ENCODE data around the gene RANBP10. TPM values are rescaled to one million over a fixed set of nuclear protein-coding genes. Genes with fewer than 3 reads are reported as not detected.

Gene RANBP10
- polyA plus RNA-seq, 2 of the 4 experiments (the other 2 are of a cell fraction): 7.5 to 9.8 TPM

DNA sequence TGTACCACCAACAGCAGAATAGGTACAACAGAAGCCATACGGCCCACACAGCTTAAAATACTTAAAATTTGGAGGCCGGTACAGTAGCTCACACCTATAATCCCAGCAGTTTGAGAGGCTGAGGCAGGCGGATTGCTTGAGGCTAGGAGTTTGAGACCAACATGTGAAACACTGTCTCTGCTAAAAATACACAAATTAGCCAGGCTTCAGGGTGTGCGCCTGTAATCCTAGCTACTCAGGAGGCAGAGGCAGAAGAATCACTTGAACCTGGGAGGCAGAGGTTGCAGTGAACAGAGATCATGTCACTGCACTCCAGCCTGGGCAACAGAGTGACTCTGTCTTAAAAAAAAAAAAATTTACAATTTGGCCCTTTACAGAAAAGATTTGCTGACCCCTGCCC lies 104.2 kb downstream of the RANBP10 start:
- Histone ChIP-seq H3K9me3 (peaks cover 10% of the 10 kb centered on the region), H3K4me2 (no peak overlapping the region), H3K4me3 (no peak overlapping the region), H3K27ac (no peak overlapping the region), H3K4me1 (no peaks in the 10 kb centered on the region)
- TF ChIP-seq EP300 (IDR thresholded peaks at IDR 0.05) (no peak), RAD21 (conservative IDR thresholded peaks at IDR 0.05 in 1 of 2, IDR thresholded peaks at IDR 0.05 in 1 of 2) (no peak), USF2 (IDR thresholded peaks at IDR 0.05) (no peak), GATA3 (IDR thresholded peaks at IDR 0.05; ENCODE audit: borderline replicate concordance) (no peak), ESRRA (IDR thresholded peaks at IDR 0.05; ENCODE audit: borderline replicate concordance, low read length) (no peak), NFE2L2 (conservative IDR thresholded peaks at IDR 0.05; ENCODE audit: low read length) (no peak), KDM1A (IDR thresholded peaks at IDR 0.05; ENCODE audit: low read depth) (no peak), MYC (IDR thresholded peaks at IDR 0.05; ENCODE audit: borderline replicate concordance, low read length) (no peak), ZSCAN20 (CRISPR knock-in tag; IDR thresholded peaks at IDR 0.05) (no peak), CHD4 (IDR thresholded peaks at IDR 0.05; ENCODE audit: borderline replicate concordance) (no peak), RNF2 (IDR thresholded peaks at IDR 0.05; ENCODE audit: borderline replicate concordance, low read depth) (no peak)
- TF ChIP-seq, protein P1, sequence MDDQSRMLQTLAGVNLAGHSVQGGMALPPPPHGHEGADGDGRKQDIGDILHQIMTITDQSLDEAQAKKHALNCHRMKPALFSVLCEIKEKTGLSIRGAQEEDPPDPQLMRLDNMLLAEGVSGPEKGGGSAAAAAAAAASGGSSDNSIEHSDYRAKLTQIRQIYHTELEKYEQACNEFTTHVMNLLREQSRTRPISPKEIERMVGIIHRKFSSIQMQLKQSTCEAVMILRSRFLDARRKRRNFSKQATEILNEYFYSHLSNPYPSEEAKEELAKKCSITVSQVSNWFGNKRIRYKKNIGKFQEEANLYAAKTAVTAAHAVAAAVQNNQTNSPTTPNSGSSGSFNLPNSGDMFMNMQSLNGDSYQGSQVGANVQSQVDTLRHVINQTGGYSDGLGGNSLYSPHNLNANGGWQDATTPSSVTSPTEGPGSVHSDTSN (IDR thresholded peaks at IDR 0.05): no peak
- no peak for ATAC-seq
- ChIA-PET CTCF (interaction anchor here (0.6 kb wide), 1 partner anchor 348 kb away, joined by 3 read pairs; no protein-coding TSS in a partner anchor), POLR2A (no interaction called here)
- DNase-seq (ENCODE audit: low read depth in 1 of 2, low spot score in 1 of 2): no peak
- FAIRE-seq: no peak
- 82% methylated on average over 4 of the region's 4 CpGs for WGBS (ENCODE audit: missing lambda C conversion rate)

- FAIRE-seq (no peak), DNase-seq (ENCODE audit: low read depth in 1 of 2, low spot score in 1 of 2) (no peak), ATAC-seq (no peak)
- WGBS (ENCODE audit: missing lambda C conversion rate): 86% methylated on average over 1 of the region's 1 CpG
- POLR2A ChIA-PET: interaction anchor here (0.7 kb wide), 1 partner anchor 165 kb away, joined by 8 read pairs; no protein-coding TSS in a partner anchor
- CTCF ChIA-PET: interaction anchor here (1.1 kb wide), 1 partner anchor 308 kb away, joined by 4 read pairs; no protein-coding TSS in a partner anchor
- Histone ChIP-seq H3K4me2 (no peak overlapping the region), H3K4me3 (no peak overlapping the region), H3K4me1 (no peaks in the 10 kb centered on the region), H3K9me3 (peaks cover 10% of the 10 kb centered on the region), H3K27ac (no peak overlapping the region)
- TF ChIP-seq SREBF2 (IDR thresholded peaks at IDR 0.05) (no peak), NR3C1 (IDR thresholded peaks at IDR 0.05) (no peak), HOXB5 (CRISPR knock-in tag; IDR thresholded peaks at IDR 0.05) (no peak), MAFK (IDR thresholded peaks at IDR 0.05; ENCODE audit: partially characterized antibody) (no peak), KDM5A (IDR thresholded peaks at IDR 0.05) (no peak), NFE2L2 (conservative IDR thresholded peaks at IDR 0.05; ENCODE audit: low read length) (no peak), CBX2 (IDR thresholded peaks at IDR 0.05; ENCODE audit: borderline replicate concordance, low read depth) (no peak), EP300 (IDR thresholded peaks at IDR 0.05) (no peak), EHF (CRISPR knock-in tag; IDR thresholded peaks at IDR 0.05) (no peak), CEBPB (IDR thresholded peaks at IDR 0.05) (no peak), FOSB (CRISPR knock-in tag; IDR thresholded peaks at IDR 0.05) (no peak), ZC3H11A (IDR thresholded peaks at IDR 0.05) (no peak), HEYL (CRISPR knock-in tag; IDR thresholded peaks at IDR 0.05) (no peak), POLR2AphosphoS2 (conservative IDR thresholded peaks at IDR 0.05; ENCODE audit: low read length) (no peak)
- TF ChIP-seq, protein P2, sequence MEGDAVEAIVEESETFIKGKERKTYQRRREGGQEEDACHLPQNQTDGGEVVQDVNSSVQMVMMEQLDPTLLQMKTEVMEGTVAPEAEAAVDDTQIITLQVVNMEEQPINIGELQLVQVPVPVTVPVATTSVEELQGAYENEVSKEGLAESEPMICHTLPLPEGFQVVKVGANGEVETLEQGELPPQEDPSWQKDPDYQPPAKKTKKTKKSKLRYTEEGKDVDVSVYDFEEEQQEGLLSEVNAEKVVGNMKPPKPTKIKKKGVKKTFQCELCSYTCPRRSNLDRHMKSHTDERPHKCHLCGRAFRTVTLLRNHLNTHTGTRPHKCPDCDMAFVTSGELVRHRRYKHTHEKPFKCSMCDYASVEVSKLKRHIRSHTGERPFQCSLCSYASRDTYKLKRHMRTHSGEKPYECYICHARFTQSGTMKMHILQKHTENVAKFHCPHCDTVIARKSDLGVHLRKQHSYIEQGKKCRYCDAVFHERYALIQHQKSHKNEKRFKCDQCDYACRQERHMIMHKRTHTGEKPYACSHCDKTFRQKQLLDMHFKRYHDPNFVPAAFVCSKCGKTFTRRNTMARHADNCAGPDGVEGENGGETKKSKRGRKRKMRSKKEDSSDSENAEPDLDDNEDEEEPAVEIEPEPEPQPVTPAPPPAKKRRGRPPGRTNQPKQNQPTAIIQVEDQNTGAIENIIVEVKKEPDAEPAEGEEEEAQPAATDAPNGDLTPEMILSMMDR (IDR thresholded peaks at IDR 0.05): no peak
- TF ChIP-seq, protein P1 (IDR thresholded peaks at IDR 0.05): no peak
These were observed 104.9 kb downstream of the RANBP10 start for GRCh38 chr16:67701420-67701819.

All from A549 (cell line).